Measurements from ENCODE around the gene PRPF40A. TPM values are rescaled to one million over a fixed set of nuclear protein-coding genes. Genes with fewer than 3 reads are reported as not detected.

PRPF40A gene
- total and polyA plus RNA-seq, 8 donors: 8.7 to 44.7 (median 26.1) TPM

DNA sequence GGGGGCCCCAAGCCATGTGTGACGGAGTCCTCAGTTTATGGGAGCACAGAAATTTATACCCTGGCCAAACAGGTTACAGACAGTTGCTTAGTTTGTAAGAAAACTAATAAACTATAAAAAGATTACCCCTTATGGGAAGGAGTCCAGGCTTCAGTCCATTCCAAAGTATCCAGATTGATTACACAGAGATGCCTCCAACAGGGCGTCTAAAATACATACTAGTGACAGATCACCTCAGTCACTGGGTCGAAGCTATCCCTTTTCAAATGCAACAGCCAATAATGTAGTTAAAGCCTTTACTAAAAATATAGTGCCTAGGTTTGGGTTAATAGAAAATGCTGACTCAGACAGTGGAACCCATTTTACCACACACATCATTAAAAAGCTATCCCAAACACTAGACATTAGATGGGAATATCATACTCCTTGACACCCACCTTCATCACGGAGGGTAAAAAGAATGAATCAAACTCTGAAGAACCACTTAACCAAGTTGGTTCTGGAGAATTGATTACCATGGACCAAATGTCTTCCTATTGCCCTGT lies 10.7 kb downstream of the PRPF40A start:
- no peaks in the 10 kb centered on the region for H3K27me3 ChIP-seq
- no peak for ATAC-seq
- H3K4me1 ChIP-seq: no peaks in the 10 kb centered on the region
- FAIRE-seq: no peak
- intact Hi-C loops (cut with DNase I): no loop called here
- no peak overlapping the region for H3K27ac ChIP-seq
- no peak overlapping the region for H3K4me3 ChIP-seq
- TF ChIP-seq CTCF (IDR thresholded peaks at IDR 0.05): no peak
- no peak for DNase-seq
- H3K9me3 ChIP-seq: no peaks in the 10 kb centered on the region
- WGBS, 2 donors: 87 to 91% methylated on average over 4 of the region's 4 CpGs
- no peaks in the 10 kb centered on the region for H3K36me3 ChIP-seq

DNA sequence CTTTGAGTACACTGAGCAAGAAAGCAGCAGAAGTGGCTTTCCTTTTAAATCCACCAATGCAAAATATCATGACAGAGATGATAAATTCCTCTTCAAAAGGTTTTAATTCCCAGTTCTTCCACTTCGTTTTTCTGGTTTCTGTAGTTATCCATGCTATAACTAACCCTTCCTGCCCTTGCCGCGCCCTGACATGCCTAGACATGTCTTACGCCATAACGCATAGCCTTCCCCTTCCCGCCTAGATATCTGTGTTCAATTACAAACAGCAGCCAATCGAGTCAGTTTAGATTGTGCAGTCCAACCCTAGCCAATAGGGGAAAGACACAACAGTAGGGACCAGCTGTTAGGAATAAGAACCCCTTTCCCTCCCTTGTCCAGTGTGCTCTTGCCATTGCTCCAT lies 16.1 kb downstream of the PRPF40A start:
- no peaks in the 10 kb centered on the region for H3K9me3 ChIP-seq
- DNase-seq (no peak), FAIRE-seq (no peak), ATAC-seq (no peak)
- no peak overlapping the region for H3K27ac ChIP-seq
- 95 to 97% methylated on average over 7 of the region's 7 CpGs for WGBS, 2 donors
- no peak for TF ChIP-seq CTCF (IDR thresholded peaks at IDR 0.05)
- no peak overlapping the region for H3K4me3 ChIP-seq
- intact Hi-C loops (cut with DNase I): no loop called here
- no peaks in the 10 kb centered on the region for H3K4me1 ChIP-seq
- H3K27me3 ChIP-seq: no peaks in the 10 kb centered on the region
- no peaks in the 10 kb centered on the region for H3K36me3 ChIP-seq

DNA sequence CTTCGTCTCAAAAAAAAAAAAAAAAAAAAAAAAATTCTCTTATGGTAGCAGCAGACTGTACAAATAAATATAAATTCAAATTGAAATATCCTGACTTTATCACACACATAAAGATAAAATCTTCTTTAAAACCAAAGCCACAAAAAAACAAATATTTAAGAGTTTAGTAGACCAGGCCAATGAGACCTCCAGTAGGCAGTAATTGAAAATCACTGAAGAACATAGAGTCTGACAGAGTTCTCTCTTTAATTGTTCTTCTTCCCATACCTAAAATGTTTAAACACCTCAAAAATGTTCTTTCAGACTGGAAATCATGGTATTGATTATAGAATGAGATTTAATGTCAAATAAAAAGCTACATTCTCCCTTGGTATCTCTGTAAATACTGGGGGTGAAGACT lies 20.8 kb downstream of the PRPF40A start:
- intact Hi-C loops (cut with DNase I): no loop called here
- H3K27ac ChIP-seq: no peak overlapping the region
- FAIRE-seq (no peak), ATAC-seq (no peak), DNase-seq (no peak)
- no peaks in the 10 kb centered on the region for H3K9me3 ChIP-seq
- H3K4me3 ChIP-seq: no peak overlapping the region
- peaks cover 0 to 5% (median 0%) of the 10 kb centered on the region in 3 donors for H3K36me3 ChIP-seq
- no peak for TF ChIP-seq CTCF (IDR thresholded peaks at IDR 0.05)
- H3K27me3 ChIP-seq: no peaks in the 10 kb centered on the region
- 100% methylated on average over 1 of the region's 1 CpG; no CpG with 5 or more reads in 1 of the 2 donors for WGBS, 2 donors
- peaks cover 0 to 3% (median 0%) of the 10 kb centered on the region in 3 donors for H3K4me1 ChIP-seq

DNA sequence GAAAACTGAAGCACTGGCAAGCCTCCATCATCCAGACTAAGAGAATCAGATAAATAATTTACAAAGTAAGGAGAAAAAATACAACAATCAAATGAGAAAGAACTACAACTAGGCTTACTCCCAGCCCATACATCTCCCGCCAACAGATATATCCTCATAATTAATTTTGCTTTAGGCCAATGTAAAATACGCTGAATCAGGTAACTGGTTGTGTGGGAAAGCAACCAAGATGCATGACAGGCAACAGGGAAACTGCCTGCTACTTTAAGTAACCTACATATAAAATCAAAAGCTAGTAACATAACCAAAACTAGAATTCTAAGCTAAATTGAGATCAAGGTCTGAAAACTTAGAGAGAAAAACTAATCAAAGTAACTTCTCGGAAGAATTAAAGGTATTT lies 21.5 kb downstream of the PRPF40A start:
- WGBS, 2 donors: 96% methylated on average over 3 of the region's 3 CpGs
- no peak overlapping the region for H3K4me3 ChIP-seq
- no peak for FAIRE-seq
- H3K9me3 ChIP-seq: no peaks in the 10 kb centered on the region
- TF ChIP-seq CTCF (IDR thresholded peaks at IDR 0.05): no peak
- no peak overlapping the region for H3K27ac ChIP-seq
- peaks cover 0 to 3% (median 0%) of the 10 kb centered on the region in 3 donors for H3K4me1 ChIP-seq
- peaks cover 0 to 5% (median 0%) of the 10 kb centered on the region in 3 donors for H3K36me3 ChIP-seq
- no peak for ATAC-seq
- H3K27me3 ChIP-seq: no peaks in the 10 kb centered on the region
- intact Hi-C loops (cut with DNase I): no loop called here
- DNase-seq: no peak

- intact Hi-C loops (cut with DNase I): no loop called here
- WGBS, 2 donors: 86% methylated on average over 8 of the region's 8 CpGs
- peaks cover 0 to 5% (median 0%) of the 10 kb centered on the region in 3 donors for H3K36me3 ChIP-seq
- H3K27ac ChIP-seq: no peak overlapping the region
- no peak overlapping the region for H3K4me3 ChIP-seq
- DNase-seq: no peak
- H3K9me3 ChIP-seq: no peaks in the 10 kb centered on the region
- no peak for FAIRE-seq
- ATAC-seq: peak in 2 of 4 donors; percentile 30 to 59
- no peak for TF ChIP-seq CTCF (IDR thresholded peaks at IDR 0.05)
- no peaks in the 10 kb centered on the region for H3K27me3 ChIP-seq
- H3K4me1 ChIP-seq: peaks cover 0 to 3% (median 0%) of the 10 kb centered on the region in 3 donors
These were observed 23.1 kb downstream of the PRPF40A start for GRCh38 chr2:152694161-152694661.
